Neural cell (in vitro differentiated cells): ENCODE measurements around the gene HECW1. TPM values are rescaled to one million over a fixed set of nuclear protein-coding genes. Genes with fewer than 3 reads are reported as not detected.

Experiments
- H2AFZ ChIP-seq: fragments of 200-600, 300-800 bp; sonication (generic), shearing (Covaris generic); 2 replicates; pipeline ENCODE4 v1.6.0; 2014; ENCODE audit warnings: low read depth, mild to moderate bottlenecking, antibody characterized with exemption, low read length, moderate library complexity
- H3F3A ChIP-seq: fragments of 200-600 bp; shearing (Covaris generic); 2 replicates; pipeline ENCODE4 v1.6.1; 2016; ENCODE audit warnings: mild to moderate bottlenecking, moderate library complexity, mixed read lengths, antibody characterized with exemption, low read length; ENCODE audit not compliant: insufficient read depth, poor library complexity, severe bottlenecking
- H3K27ac ChIP-seq: fragments of 200-600, 300-800 bp; sonication (generic), shearing (Covaris generic); 2 replicates; pipeline ENCODE4 v1.5.1; 2014; ENCODE audit warnings: mild to moderate bottlenecking, low read length, moderate library complexity
- H3K27me3 ChIP-seq: fragments of 300-800, 200-600 bp; sonication (generic), shearing (Covaris generic); 2 replicates; pipeline ENCODE4 v1.6.0; 2014; ENCODE audit warnings: mild to moderate bottlenecking, low read depth, low read length, moderate library complexity; ENCODE audit not compliant: insufficient read depth
- H3K36me3 ChIP-seq: fragments of 300-800, 200-600 bp; sonication (generic), shearing (Covaris generic); 2 replicates; pipeline ENCODE4 v1.5.1; 2014; ENCODE audit warnings: mild to moderate bottlenecking, antibody characterized with exemption, low read length, moderate library complexity; ENCODE audit not compliant: insufficient read depth
- H3K4me2 ChIP-seq: fragments of 300-800, 200-600 bp; sonication (generic), shearing (Covaris generic); 2 replicates; pipeline ENCODE4 v1.6.0; 2014; ENCODE audit warnings: mild to moderate bottlenecking, low read length
- H3K4me3 ChIP-seq: fragments of 300-800, 200-600 bp; sonication (generic), shearing (Covaris generic); 2 replicates; pipeline ENCODE4 v1.5.1; 2014; ENCODE audit warnings: mild to moderate bottlenecking, low read length, moderate library complexity
- H3K79me2 ChIP-seq: fragments of 200-600 bp; shearing (Covaris generic); replicated peaks from 2 replicates; pipeline ENCODE4 v1.6.0; 2014; ENCODE audit warnings: mild to moderate bottlenecking, low read length, moderate library complexity; ENCODE audit not compliant: insufficient read depth
- H3K9ac ChIP-seq: fragments of 300-800, 200-600 bp; sonication (generic), shearing (Covaris generic); 2 replicates; pipeline ENCODE4 v1.6.1; 2016; ENCODE audit warnings: mild to moderate bottlenecking, low read length, mixed read lengths
- H3K9me2 ChIP-seq: fragments of 200-600 bp; shearing (Covaris generic); 2 replicates; pipeline ENCODE4 v1.6.1; 2016; ENCODE audit warnings: mild to moderate bottlenecking, low read length, mixed read lengths; ENCODE audit not compliant: insufficient read depth
- H3K9me3 ChIP-seq: fragments of 200-600, 300-800 bp; sonication (generic), shearing (Covaris generic); 2 replicates; pipeline ENCODE4 v1.6.1; 2016; ENCODE audit warnings: mild to moderate bottlenecking, mixed run types, low read length, moderate library complexity, mixed read lengths
- H4K20me1 ChIP-seq: fragments of 200-600 bp; shearing (Covaris generic); 2 replicates; pipeline ENCODE4 v1.6.1; 2016; ENCODE audit warnings: mild to moderate bottlenecking, mixed run types; ENCODE audit not compliant: insufficient read depth
- EP300 ChIP-seq: fragments of 450-650 bp; conservative IDR thresholded peaks from 2 replicates; pipeline ENCODE4 v1.6.1; 2014; ENCODE audit warnings: antibody characterized with exemption, mild to moderate bottlenecking, moderate library complexity; ENCODE audit not compliant: poor library complexity, severe bottlenecking
- EZH2 ChIP-seq: fragments of 200-600, 300-800 bp; shearing (Covaris generic), sonication (generic); IDR thresholded peaks from 2 replicates; pipeline ENCODE4 v1.6.1; 2014; ENCODE audit warnings: antibody characterized with exemption, low read length, borderline replicate concordance, mild to moderate bottlenecking; ENCODE audit not compliant: insufficient read depth, poor library complexity, severe bottlenecking
- MXI1 ChIP-seq: fragments of 450-650 bp; conservative IDR thresholded peaks from 2 replicates; pipeline ENCODE4 v1.6.1; 2014; ENCODE audit warnings: antibody characterized with exemption, mild to moderate bottlenecking; ENCODE audit not compliant: poor library complexity, severe bottlenecking
- POLR2AphosphoS5 ChIP-seq: IDR thresholded peaks from 2 replicates; pipeline ENCODE4 v1.6.1; 2012
- RAD21 ChIP-seq: fragments of 450-650 bp; conservative IDR thresholded peaks from 2 replicates; pipeline ENCODE4 v1.6.1; 2014; ENCODE audit warnings: antibody characterized with exemption, mild to moderate bottlenecking, moderate library complexity
- REST ChIP-seq: IDR thresholded peaks from 2 replicates; pipeline ENCODE4 v1.6.1; 2012; ENCODE audit warnings: borderline replicate concordance
- SMC3 ChIP-seq: fragments of 450-650 bp; conservative IDR thresholded peaks from 2 replicates; pipeline ENCODE4 v1.6.1; 2014; ENCODE audit warnings: antibody characterized with exemption, mild to moderate bottlenecking, moderate library complexity; ENCODE audit not compliant: poor library complexity
- TAF1 ChIP-seq: IDR thresholded peaks from 2 replicates; pipeline ENCODE4 v1.6.1; 2012; ENCODE audit warnings: low read depth
- polyA plus RNA-seq: library from polyadenylated mRNA; depleted of rRNA; stranded (reverse); fragments of >200 nt; gene quantifications from 2 replicates; pipeline ENCODE4 v1.2.3, GENCODE V29; 2014
- TF ChIP-seq, protein P1 (sequence below): fragments of 450-650 bp; IDR thresholded peaks from 2 replicates; pipeline ENCODE4 v1.5.1; 2014; ENCODE audit warnings: antibody characterized with exemption, mild to moderate bottlenecking, moderate library complexity; ENCODE audit not compliant: poor library complexity, severe bottlenecking

HECW1 gene
- polyA plus RNA-seq, 1 donor from 2014 or later, result 13.8 TPM

- Histone ChIP-seq H3K79me2 (no peaks in the 10 kb centered on the region), H3K4me2 (no peak overlapping the region), H3K36me3 (peaks cover 4% of the 10 kb centered on the region), H2AFZ (no peak overlapping the region), H3K27ac (no peak overlapping the region), H3K27me3 (no peaks in the 10 kb centered on the region), H3F3A (no peaks in the 10 kb centered on the region), H3K9me2 (no peaks in the 10 kb centered on the region), H3K9me3 (no peaks in the 10 kb centered on the region), H3K9ac (no peak overlapping the region), H4K20me1 (no peaks in the 10 kb centered on the region), H3K4me3 (no peak overlapping the region)
- TF ChIP-seq POLR2AphosphoS5, result no peak
- no peak for TF ChIP-seq TAF1
- TF ChIP-seq EP300, result no peak
- no peak for TF ChIP-seq SMC3
- no peak for TF ChIP-seq EZH2
- TF ChIP-seq RAD21, result no peak
- no peak for TF ChIP-seq MXI1
- TF ChIP-seq, protein P1, sequence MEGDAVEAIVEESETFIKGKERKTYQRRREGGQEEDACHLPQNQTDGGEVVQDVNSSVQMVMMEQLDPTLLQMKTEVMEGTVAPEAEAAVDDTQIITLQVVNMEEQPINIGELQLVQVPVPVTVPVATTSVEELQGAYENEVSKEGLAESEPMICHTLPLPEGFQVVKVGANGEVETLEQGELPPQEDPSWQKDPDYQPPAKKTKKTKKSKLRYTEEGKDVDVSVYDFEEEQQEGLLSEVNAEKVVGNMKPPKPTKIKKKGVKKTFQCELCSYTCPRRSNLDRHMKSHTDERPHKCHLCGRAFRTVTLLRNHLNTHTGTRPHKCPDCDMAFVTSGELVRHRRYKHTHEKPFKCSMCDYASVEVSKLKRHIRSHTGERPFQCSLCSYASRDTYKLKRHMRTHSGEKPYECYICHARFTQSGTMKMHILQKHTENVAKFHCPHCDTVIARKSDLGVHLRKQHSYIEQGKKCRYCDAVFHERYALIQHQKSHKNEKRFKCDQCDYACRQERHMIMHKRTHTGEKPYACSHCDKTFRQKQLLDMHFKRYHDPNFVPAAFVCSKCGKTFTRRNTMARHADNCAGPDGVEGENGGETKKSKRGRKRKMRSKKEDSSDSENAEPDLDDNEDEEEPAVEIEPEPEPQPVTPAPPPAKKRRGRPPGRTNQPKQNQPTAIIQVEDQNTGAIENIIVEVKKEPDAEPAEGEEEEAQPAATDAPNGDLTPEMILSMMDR, result no peak
- no peak for TF ChIP-seq REST
Observed at GRCh38 chr7:43492896-43493295, 380.4 kb downstream of the HECW1 start.

DNA sequence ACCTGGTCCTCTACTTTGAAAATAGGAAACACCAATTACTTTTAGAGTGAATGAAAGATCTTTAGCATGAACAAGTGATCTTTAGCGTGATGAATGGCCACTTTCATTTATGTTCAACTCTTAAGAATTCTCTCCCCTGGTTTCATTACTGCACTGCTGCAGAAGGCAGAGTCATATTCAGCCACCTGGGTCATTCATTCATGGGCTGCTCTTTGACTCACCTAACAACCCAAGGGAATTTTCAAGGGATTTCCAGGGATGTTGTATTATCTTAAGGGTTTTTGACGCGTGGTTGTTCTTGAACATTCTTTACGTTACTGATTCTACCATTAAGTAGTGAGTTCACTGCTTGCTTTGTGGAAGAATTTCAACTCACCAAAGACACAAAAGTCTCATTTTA lies 383.1 kb downstream of the HECW1 start:
- Histone ChIP-seq H2AFZ (no peak overlapping the region), H3K79me2 (no peaks in the 10 kb centered on the region), H3K27ac (no peak overlapping the region), H3K4me3 (no peak overlapping the region), H3F3A (no peaks in the 10 kb centered on the region), H3K9me2 (no peaks in the 10 kb centered on the region), H3K9ac (no peak overlapping the region), H3K36me3 (peaks cover 4% of the 10 kb centered on the region), H4K20me1 (no peaks in the 10 kb centered on the region), H3K27me3 (no peaks in the 10 kb centered on the region), H3K4me2 (no peak overlapping the region), H3K9me3 (no peaks in the 10 kb centered on the region)
- TF ChIP-seq SMC3, result no peak

DNA sequence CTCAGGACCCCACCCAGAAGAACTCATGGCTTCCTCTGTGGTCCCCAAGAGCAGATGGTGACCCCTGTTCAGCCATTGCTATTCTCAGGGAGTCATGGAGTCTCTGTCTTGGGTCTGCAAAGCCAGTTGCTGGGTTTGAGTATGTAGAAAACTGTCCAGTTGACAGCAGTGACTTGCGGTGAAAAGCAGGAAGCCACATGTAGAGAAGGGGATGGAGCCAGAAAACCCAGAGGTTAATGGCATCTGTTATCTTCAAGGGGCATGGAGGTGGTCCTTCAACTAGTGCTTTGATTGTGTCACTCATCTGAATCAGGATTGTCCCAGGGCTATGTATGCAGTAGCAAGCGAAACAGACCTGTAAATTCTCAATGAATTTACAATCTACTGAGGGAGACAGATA lies 384.1 kb downstream of the HECW1 start:
- Histone ChIP-seq H4K20me1 (no peaks in the 10 kb centered on the region), H3K9me3 (no peaks in the 10 kb centered on the region), H2AFZ (no peak overlapping the region), H3K27ac (no peak overlapping the region), H3K4me2 (no peak overlapping the region), H3K79me2 (no peaks in the 10 kb centered on the region), H3K9ac (no peak overlapping the region), H3K36me3 (peaks cover 4% of the 10 kb centered on the region), H3K4me3 (no peak overlapping the region), H3F3A (no peaks in the 10 kb centered on the region), H3K27me3 (no peaks in the 10 kb centered on the region), H3K9me2 (no peaks in the 10 kb centered on the region)
- TF ChIP-seq EZH2 (no peak), REST (no peak), RAD21 (no peak), EP300 (no peak), POLR2AphosphoS5 (no peak), MXI1 (no peak)
- TF ChIP-seq, protein P1, result no peak
